T47D (cell line): ENCODE data around the gene AARSD1.
"Not testable (repeated sequence)": the region's sequence is repeated elsewhere in the genome, so short reads cannot be mapped to it uniquely, and the experiment has no call there.

ENCODE experiments used
- DNase-seq, 2 experiments: peaks; one replicate each; pipeline versions ENCODE4 v3.0.0 to v3.0.0-alpha.2; 2011 to 2012; ENCODE audit warnings: low read depth in 1 of 2, low spot score in 1 of 2
- JUND ChIP-seq: IDR thresholded peaks from 2 replicates; pipeline ENCODE4 v1.6.1; 2012; ENCODE audit warnings: low read depth
- in situ Hi-C: cut with HindIII; loops from 2 replicates; pipeline ENCODE4 v1.10.0; 2016; ENCODE audit warnings: low sequenced_read_pairs, low pct_unique_long_range_greater_than_20kb

The AARSD1 gene

DNA sequence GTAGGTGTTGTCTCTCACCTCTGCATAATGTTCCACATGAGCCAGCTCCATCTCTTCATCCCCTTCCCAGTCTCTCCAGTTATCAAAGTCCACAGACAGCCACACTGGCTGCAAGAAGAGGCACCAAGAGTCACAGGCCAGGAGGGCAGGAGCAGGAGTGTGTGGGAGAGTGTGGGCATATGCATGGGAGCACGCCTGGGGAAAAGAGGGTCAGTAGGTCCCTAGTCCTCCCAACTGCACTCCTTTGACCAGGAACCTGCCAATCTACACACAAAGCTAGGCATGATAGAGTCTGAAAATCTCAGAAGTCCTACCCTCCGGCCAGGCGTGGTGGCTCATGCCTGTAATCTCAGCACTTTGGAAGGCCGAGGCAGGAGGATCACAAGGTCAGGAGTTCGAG lies 7.3 kb upstream of the AARSD1 start:
- no peak for TF ChIP-seq JUND
- in situ Hi-C loops, result no loop called here
- DNase-seq, result no peak

DNA sequence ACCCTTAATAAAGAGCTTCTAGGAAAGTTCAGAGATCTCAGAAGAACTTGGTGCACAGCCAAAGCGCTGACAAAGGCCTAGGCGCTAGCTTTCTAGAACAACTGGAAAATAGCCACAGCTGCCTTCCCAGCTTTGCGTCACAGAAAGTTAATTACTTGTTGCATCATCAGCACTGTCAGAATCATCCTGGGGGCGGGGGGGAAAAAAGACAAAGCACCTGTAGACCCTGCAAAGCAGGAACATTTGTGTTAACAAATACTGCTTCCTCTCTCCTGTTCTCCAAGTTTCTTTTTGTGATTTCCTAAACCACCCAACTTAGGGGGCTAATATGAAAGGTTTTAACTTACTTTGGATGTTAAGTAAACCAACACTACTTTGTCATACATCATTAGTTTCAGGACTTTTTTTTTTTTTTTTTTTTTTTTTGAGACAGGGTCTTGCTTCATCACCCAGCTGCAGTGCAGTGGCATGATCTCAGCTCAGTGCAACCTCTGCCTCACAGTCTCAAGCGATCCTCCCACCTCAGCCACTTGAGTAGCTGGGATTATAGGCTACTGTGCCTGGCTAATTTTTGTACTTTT lies 4.8 kb upstream of the AARSD1 start:
- no peak for DNase-seq
- in situ Hi-C loops, result no loop called here

DNA sequence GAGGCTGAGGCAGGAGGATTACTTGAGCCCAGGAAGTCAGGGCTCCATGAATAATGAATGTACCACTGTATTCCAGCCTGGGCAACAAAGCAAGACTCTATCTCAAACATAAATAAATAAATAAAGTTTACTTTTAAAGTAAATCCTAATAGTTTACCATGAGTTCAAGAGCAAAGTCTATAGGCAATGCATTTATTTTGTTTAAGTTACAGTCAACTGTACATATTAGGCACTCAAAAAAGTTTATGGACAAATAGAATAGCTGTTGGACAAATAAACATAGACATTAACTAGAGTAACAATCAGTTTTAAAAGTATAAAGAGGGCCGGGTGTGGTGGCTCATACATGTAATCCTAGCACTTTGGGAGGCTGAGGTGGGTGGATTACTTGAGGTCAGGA lies 3.7 kb upstream of the AARSD1 start:
- TF ChIP-seq JUND, result no peak
- no peak for DNase-seq
- in situ Hi-C loops, result no loop called here

More for the DNA sequence above, 4.8 kb upstream of the AARSD1 start:
- no peak for TF ChIP-seq JUND

DNA sequence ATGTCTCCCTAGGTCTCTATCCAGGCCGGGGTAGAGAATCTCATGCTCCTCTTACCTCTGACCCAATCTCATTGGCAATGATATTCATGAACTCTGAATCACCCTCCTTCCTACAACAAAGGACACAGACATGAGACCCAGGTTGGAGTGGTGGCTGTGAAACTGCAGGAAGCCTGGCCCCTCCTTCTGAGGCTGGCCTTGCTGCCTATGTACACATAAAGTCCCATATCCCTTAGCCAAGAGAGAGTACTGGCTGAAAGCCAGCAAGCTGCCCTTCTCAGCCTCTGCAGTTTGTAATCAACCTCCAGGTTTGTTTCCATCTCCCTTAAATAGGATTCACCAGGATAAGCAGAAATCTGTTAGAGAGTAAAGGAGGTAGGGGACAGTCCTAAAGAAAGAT lies 10.6 kb downstream of the AARSD1 start:
- DNase-seq, result no peak
- in situ Hi-C loops, result no loop called here
- TF ChIP-seq JUND, result no peak

DNA sequence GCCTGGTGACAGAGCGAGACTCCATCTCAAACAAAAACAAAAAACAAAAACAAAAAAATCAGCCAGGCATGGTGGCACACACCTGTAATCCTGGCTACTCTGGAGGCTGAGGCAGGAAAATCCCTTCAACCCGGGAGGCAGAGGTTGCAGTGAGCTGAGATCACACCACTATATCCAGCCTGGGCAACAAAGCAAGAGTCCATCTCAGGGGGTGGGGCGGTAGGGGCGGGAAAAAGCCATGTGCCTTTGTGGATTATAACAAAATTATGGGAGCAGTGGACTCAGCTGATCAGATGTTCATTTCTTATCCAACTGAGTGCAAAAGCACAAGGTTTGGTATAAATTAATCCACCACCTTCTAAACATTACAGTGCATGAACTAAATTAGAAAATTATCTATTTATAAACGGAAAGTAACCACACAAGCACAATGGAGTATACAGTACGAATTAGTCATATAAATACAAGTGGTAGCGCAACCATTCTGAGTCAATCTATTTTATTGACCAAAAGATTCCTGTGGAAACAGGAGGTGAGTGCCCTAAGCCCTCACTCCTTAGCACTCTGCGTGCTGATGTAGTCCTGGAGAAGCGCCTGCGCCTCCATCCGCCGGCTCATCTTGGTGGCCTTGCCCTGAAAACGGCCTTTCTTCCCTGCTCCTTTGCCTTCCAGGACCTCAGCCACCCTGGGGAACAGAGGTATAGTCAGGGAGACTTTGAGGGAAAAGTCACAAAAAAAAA lies 14.0 kb downstream of the AARSD1 start:
- no peak for DNase-seq
- in situ Hi-C loops, result no loop called here
- no peak for TF ChIP-seq JUND

DNA sequence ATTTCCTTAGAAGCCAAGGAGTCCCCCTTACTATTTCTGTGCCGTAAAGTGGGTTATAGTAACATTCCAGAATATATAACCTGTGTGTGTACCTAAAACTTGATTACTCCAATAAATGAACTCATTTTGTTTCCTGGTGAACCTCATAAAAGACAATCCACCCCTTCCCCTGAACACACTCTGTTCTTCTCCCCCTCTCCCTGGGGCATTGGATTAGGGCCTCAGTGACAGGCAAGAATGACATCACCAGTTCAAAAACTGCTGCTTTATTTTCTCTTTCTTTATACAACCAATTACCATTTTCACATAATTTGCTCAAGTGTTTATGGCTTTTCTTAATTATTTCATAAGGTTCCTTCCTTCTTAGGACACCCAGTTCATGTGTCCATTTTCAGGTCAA lies 17.4 kb downstream of the AARSD1 start:
- no peak for TF ChIP-seq JUND
- no peak for DNase-seq
- in situ Hi-C loops, result no loop called here

DNA sequence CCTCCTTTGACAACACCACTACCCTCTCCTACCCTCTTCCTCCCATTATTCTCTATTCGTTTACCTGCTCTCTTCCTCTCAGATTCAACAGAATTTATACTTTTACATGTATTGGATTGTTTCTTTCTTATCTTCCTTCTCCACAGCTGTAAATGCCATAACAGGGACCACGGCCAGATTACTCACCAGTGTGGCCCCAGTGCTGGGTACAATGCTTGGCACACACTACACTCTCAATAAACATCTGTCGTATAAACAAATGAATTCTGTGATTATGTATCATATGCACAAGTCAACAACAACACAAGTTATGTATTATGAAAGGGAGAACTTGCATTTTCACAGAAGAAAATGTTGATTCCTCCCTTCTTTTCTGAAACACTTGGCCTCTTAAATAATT lies 20.0 kb downstream of the AARSD1 start:
- no peak for DNase-seq
- no peak for TF ChIP-seq JUND
- in situ Hi-C loops, result no loop called here

DNA sequence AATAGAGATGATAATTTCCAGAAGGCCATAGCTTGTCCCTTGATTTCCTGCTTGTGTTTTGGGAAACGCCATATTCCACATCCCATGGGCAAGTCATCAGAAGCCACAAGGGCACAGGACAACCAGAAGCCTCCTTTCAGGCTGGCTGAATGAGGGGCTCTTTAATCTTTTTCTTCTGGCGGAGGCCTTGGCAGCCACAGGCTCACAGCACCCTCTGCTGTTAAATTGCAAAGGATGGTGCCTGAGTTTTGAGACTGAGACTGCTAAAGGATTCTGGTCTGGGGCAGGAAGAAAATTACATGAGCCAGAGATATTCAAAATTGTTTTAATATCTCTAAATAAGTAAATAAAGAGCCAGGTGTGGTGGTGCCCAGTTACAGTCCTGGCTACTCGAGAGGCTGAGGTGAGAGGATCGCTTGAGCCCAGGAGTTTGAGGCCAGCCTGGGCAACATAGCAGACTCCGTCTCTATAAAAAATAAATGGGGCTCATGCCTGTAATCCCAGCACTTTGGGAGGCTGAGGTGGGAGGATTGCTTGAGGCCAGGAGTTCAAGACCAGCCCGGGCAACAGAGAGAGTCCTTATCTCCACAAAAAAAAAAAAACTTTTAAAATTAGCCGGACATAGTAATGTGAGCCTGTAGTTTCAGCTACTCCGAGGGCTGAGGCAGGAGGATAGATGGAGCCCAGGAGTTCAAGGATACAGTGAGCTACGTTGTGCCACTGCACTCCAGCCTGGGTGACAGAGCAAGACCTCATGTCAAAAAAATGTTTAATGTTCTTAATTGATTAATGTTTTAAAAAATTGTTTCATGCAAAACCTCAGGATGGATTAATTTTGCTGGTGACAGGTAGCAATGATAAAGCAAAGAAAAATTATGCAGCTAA lies 26.3 kb downstream of the AARSD1 start:
- in situ Hi-C loops, result no loop called here
- peak; percentile 52 to 73 for DNase-seq
- no peak for TF ChIP-seq JUND

DNA sequence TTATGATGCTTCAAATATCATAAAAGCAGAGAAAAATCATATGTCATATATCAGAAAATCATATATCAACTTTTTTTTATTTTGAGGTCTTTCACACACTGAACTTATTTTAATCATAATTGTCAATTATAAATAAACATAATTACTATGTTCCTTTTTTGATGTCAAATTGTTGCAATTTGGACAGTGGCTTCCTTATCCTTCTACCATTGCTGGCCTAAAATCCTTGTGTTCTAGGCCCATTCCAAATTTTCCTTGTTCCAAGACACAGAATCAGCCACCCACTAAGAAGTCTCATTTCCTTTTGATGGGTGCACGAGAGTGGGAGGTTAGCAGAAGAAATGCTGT lies 34.8 kb downstream of the AARSD1 start:
- no peak for DNase-seq
- in situ Hi-C loops, result no loop called here
- TF ChIP-seq JUND, result no peak

DNA sequence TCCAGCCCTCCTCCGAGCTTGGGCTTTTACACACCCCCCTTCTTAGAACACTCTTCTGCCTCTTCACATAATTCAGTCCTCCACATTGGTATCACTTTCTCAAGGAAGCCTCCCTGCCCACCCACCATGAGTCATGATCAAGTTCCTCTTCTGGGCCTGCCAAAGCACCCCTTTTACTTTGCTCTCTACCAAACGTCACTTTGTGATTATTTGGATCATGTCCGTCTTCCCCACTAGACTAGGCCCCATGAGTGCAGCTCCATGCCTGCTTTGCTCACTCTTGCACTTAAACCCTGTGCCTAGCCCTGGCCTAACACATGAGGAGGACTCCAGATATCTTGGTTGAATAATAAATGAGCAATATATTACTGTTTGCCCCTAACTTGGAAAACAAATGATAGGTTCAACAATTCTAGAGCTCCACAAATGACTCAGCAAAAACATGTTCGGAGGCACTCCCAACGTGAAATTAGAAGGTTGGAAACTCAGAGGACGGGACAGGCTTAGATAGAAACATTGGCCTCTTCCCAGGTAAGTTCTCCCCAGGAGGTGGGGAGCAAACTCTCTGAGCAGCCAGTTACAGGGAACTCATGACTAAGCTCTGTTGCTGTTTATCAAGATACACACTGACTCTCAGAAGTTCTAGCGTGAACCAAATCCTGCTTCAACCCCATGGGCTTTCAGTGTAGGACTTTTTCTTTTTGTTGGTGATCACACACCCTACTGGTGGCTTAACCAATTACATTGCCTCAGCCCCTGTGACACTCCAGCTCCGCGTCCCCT lies 35.3 kb downstream of the AARSD1 start:
- DNase-seq, result peak; percentile 55 to 81
- no peak for TF ChIP-seq JUND
- in situ Hi-C loops, result no loop called here

DNA sequence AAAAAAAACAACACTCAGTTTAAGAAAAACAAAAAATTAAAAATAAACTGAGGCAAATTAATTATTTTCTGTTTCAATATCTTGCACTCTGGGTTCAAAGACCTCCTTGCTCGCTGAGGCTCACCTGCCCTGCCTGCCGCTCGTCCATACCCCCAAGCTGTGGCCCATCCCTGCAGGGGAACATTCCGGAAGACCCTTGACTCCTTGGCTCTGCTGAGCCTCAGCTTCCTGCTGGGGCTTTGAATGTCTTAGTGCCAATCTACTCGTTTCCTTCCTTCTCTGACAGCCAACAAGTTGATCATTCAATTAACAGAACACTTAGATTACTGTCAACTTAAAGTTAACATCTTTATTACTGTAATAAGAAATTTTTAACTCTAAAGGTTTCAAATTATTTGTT lies 39.4 kb downstream of the AARSD1 start:
- in situ Hi-C loops, result no loop called here
- DNase-seq, result no peak
- TF ChIP-seq JUND, result no peak

DNA sequence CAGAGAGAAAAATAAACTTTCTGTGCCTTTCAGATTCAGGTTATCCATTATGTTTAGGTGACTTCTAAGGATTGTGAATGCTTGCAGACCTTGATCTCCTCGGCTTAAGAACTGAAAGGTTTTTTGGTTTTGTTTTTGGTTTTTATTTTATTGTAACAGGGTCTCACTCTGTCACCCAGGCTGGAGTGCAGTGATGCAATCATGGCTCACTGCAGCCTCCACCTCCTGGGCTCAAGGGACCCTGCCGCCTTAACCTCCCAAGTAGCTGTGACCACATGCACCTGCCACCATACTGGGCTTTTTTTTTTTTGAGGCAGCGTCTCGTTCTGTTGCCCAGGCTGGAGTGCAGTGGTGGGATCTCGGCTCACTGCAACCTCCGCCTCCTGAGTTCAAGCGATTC lies 40.8 kb downstream of the AARSD1 start:
- in situ Hi-C loops, DNase-seq: not testable (repeated sequence)
